IPS DF 6.9 (cell line): ENCODE data around the gene TNNI3.
A peak's percentile ranks its signal among the peaks of the same experiment; 100 is the strongest.
"Not testable (repeated sequence)": the region's sequence is repeated elsewhere in the genome, so short reads cannot be mapped to it uniquely, and the experiment has no call there.

Experiments used
- DNase-seq: peaks from one replicate; pipeline ENCODE4 v3.0.0-alpha.2; 2013; ENCODE audit warnings: low read depth, low spot score
- H3K27ac ChIP-seq: one replicate; pipeline ENCODE4 v1.5.1; 2013; ENCODE audit warnings: low read length, control low read depth
- H3K27me3 ChIP-seq: 2 replicates; pipeline ENCODE4 v1.6.1; 2013; ENCODE audit warnings: mild to moderate bottlenecking, low read length; ENCODE audit not compliant: control insufficient read depth, insufficient read depth
- H3K36me3 ChIP-seq: 2 replicates; pipeline ENCODE4 v1.6.1; 2013; ENCODE audit warnings: low read length; ENCODE audit not compliant: control insufficient read depth, insufficient read depth
- H3K4me1 ChIP-seq: 2 replicates; pipeline ENCODE4 v1.6.1; 2013; ENCODE audit warnings: low read length; ENCODE audit not compliant: control insufficient read depth, insufficient read depth
- H3K4me3 ChIP-seq: 2 replicates; pipeline ENCODE4 v1.5.1; 2013; ENCODE audit warnings: mild to moderate bottlenecking, low read length
- H3K9me3 ChIP-seq: 2 replicates; pipeline ENCODE4 v1.6.1; 2013; ENCODE audit warnings: low read length, inconsistent platforms; ENCODE audit not compliant: control insufficient read depth, insufficient read depth
- WGBS: extraction: QIAGEN DNeasy Blood & Tissue Kit; methylation state at CpG from one replicate; pipeline ENCODE4 v1.1.7; 2013; ENCODE audit warnings: mixed read lengths, missing lambda C conversion rate; ENCODE audit not compliant: insufficient read length, insufficient coverage; 5-methylcytosine and 5-hydroxymethylcytosine counted together

Gene TNNI3

DNA sequence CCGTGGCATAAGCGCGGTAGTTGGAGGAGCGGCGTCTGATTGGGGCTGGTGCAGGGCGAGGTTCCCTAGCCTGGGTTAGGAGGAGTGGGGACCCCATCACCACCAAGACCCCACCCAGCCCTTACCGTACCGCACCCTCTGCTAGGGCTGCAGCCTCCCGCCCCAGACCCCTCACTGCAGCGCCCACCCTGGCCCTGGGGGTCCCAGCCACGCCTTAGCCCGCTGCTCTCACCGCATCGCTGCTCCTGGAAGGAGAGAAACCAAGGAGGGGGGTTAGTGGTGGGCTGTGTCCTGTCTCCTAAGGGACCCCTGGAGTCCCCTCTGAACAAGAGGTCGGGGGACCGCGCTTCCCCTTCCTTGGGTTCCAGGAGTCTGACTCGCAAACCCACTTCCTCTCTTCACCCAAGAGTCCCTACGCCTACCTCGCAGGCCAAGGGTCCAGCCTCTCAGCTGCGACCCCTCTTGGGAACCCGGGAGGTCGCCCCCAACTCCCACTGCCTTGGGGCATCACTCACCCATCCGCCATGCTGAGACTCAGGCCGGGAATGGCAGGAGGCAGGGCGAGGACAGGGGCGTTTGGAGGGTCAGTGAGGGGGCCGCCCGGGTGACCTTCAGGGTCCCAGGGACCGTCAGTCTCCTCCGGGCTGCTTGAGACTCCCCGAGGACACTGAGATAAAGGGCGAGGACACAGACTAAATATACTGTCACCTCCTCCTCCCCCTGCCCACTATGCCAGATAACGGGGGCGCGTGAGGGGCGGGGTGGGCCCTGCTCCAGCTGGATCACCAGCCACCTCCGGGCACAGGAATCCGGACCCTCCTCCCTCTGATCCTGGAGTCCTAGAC is at the start of gene TNNI3:
TNNI3 (minus strand) TSS at position 669 of the 845 bp plus-strand sequence; CDS start at position 526, 143 bp downstream.
- no peaks in the 10 kb centered on the region for H3K9me3 ChIP-seq
- DNase-seq, result no peak
- no peaks in the 10 kb centered on the region for H3K36me3 ChIP-seq
- H3K4me1 ChIP-seq, result peaks cover 7% of the 10 kb centered on the region
- H3K4me3 ChIP-seq, result peak within 1 kb of the TSS; percentile 48; the same call in 1 of the 2 replicates
- H3K27ac ChIP-seq, result no peak within 1 kb of the TSS
- H3K27me3 ChIP-seq, result no peaks in the 10 kb centered on the region; the same call in 1 of the 2 replicates
- WGBS, result no CpG with 5 or more reads among the region's 39 CpGs

DNA sequence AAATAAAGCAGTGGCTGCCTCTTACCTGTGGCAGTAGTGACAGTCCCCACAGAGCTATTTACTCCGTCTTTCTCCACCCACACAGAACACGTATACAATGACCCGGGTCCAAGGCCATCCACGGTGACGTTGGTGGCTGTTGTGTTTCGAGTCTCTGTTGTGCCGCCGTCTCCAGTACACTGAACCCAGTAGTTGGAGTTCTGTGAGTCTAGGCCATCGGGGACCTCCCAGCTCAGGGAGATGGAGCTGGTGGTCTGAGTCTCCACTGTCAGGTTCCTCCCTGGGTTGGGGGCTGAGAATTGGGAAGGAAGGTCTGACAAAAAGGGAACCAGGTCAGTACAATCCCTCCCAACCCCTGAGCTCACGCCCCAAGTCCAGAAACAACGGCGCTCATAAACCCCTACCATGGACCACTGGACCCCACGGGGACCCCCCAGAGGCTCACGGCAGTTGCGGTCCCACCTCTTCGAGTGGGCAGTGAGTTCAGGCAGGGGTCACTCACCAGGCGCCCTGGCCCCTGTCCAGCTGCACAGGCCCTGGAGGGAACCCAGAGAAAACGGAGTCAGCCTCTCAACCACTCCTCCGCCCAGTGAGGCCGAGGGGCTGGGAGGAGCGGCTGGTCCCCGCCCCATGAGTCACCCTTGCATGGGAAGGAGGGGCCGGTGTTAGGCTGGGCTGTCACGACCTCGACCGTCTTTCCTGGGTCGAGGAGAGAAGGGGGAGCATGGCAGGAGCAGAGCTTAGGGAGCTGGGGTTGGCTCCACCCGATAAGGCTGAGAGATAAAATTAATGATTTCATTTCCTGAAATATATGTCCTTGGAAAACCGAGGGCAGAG is 49.4 kb upstream of the TNNI3 start:
- Histone ChIP-seq H3K36me3 (no peaks in the 10 kb centered on the region), H3K27ac (no peak overlapping the region), H3K4me1 (no peaks in the 10 kb centered on the region), H3K4me3 (no peak overlapping the region), H3K27me3 (no peaks in the 10 kb centered on the region), H3K9me3 (no peaks in the 10 kb centered on the region)
- DNase-seq, result no peak
- no CpG with 5 or more reads among the region's 29 CpGs for WGBS

DNA sequence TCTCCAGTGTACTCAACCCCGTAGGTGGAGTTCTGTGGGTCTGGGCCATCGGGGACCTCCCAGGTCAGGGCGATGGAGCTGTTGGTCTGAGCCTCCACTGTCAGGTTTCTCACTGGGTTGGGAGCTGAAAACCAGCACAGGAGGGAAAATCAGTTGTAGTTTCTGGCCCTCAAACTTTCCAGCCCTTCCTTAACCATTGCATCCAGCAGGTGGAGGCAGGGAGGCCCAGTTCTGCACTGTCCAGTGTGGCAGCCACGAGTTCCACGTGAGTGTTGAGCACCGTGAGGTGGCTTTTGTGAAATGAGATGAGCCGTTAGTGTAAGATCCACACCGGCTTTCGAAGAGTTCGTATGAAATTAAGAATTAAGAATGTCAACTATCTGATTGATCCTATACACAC is 44.7 kb upstream of the TNNI3 start:
- not testable (repeated sequence) for H3K27ac ChIP-seq, H3K9me3 ChIP-seq, H3K36me3 ChIP-seq, H3K27me3 ChIP-seq, H3K4me3 ChIP-seq, DNase-seq, H3K4me1 ChIP-seq
- WGBS, result no CpG with 5 or more reads among the region's 10 CpGs

DNA sequence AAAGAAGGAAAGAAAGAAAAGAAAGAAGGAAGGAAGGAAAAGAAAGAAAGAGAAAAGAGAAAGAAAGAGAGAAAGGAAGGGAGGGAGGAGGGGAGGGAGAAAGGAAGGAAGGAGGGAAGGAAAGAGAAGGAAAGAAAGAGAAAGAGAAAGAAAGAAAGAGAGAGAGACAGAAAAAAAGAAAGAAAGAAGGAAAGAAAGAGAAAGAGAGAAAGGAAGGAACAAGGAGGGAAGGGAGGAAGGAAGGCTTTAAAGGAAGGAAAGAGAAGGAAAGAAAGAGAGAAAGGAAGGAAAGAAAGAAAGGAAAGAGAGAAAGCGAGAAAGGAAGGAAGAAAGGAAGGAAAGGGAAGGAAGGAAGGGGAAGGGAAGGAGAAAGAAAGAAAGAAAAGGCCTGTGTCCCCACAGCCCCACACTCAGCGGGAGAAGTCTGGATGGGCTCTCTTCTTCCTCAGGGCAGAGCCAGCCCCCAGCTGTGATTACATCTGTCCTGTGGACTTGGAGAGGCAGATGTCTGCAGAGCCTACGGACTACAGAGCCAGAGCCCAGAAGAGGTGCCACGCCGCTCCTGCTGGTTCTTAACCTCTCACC is 42.2 kb upstream of the TNNI3 start:
- no peaks in the 10 kb centered on the region for H3K9me3 ChIP-seq
- no peaks in the 10 kb centered on the region for H3K27me3 ChIP-seq
- DNase-seq, result no peak
- no peaks in the 10 kb centered on the region for H3K36me3 ChIP-seq
- 100% methylated on average over 1 of the region's 5 CpGs for WGBS
- H3K27ac ChIP-seq, result no peak overlapping the region
- H3K4me3 ChIP-seq, result no peak overlapping the region
- no peaks in the 10 kb centered on the region for H3K4me1 ChIP-seq

DNA sequence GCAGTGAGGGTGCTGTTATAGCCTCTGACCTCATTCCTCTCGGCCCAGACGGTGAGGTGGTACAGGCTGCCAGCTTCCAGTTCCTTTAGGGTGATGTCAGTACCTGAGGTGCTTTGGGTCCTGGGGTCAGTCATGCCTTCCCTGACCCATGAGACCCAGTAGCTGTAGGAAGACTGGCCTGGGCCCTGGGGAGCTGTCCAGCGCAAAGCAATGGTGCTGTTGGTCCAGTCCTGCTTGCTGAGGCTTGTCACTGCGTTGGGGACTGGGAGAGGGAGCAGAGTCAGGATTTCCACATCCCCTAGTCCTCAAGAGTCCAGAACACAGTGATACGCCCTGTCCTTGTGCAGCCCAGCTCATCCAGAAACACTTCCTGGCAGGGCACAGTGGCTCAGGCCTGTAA is 41.1 kb upstream of the TNNI3 start:
- Histone ChIP-seq H3K4me1 (no peaks in the 10 kb centered on the region), H3K27me3 (no peaks in the 10 kb centered on the region), H3K4me3 (no peak overlapping the region), H3K9me3 (no peaks in the 10 kb centered on the region), H3K27ac (no peak overlapping the region), H3K36me3 (no peaks in the 10 kb centered on the region)
- DNase-seq, result no peak
- no CpG with 5 or more reads among the region's 5 CpGs for WGBS

DNA sequence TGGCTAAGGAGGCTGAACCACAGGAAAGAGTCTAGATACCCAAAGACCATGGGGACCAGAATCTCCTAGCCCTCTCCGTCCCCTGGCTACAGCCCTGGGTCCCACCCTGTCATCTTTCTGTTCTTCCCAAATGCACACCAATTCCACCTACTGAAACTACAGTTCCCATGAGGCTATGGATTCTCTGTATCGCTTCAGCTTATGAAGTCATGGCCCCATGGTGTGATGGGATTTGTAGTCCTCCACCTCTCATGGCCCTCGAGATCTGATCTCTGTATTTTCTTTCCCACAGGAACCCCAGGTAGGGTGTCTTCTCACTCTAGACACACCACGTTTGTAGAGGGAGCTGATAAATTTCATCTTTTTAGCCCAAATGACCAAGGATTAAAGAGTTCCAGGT is 40.0 kb upstream of the TNNI3 start:
- Histone ChIP-seq H3K27me3 (no peaks in the 10 kb centered on the region), H3K4me1 (no peaks in the 10 kb centered on the region), H3K36me3 (no peaks in the 10 kb centered on the region), H3K27ac (no peak overlapping the region), H3K9me3 (no peaks in the 10 kb centered on the region), H3K4me3 (no peak overlapping the region)
- no peak for DNase-seq
- no CpG with 5 or more reads among the region's 4 CpGs for WGBS

DNA sequence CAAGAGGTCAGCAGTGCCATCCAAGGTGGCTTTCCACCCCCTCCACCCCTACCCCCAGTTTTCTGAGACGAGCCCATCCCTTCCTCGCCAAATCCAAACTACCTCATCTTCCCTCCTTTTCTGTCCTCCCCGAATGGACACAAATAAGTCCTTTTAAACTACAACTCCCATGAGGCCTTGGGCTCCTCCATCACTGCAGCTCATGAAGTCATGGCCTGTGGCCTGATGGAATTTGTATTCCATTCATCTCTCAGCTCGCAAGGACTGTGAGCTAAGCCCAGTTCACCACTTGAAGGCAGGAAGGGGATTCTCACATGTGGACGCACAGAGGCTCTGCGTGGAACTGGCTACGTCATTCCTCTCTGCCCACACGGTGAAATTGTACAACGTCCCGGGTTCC is 39.3 kb upstream of the TNNI3 start:
- 100% methylated on average over 1 of the region's 10 CpGs for WGBS

DNA sequence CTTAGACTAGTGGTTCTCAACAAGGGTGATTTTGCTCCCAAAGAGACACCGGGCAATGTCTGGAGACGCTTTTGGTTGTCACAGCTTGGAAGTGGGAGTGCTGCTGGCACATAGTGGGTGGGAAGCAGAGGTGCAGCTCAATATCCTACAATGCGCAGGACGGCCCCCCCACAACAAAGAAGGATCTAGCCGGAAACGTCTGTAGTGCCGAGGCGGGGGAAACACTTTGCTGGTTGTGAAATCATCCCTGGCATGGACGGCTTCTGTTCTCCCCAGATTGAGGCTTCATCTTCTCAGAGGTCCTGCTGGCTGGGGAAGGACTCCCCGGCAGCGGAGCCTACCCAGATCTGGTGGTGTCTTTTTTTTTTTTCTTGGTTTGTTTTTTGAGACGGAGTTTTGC is 35.9 kb upstream of the TNNI3 start:
- H3K9me3 ChIP-seq, result no peaks in the 10 kb centered on the region
- no peak overlapping the region for H3K27ac ChIP-seq
- DNase-seq, result no peak
- H3K4me3 ChIP-seq, result no peak overlapping the region
- H3K27me3 ChIP-seq, result no peaks in the 10 kb centered on the region
- no peaks in the 10 kb centered on the region for H3K36me3 ChIP-seq
- no CpG with 5 or more reads among the region's 12 CpGs for WGBS
- H3K4me1 ChIP-seq, result no peaks in the 10 kb centered on the region

More for the DNA sequence above, 39.3 kb upstream of the TNNI3 start:
- Histone ChIP-seq H3K4me1 (no peaks in the 10 kb centered on the region), H3K9me3 (no peaks in the 10 kb centered on the region), H3K27me3 (no peaks in the 10 kb centered on the region), H3K36me3 (no peaks in the 10 kb centered on the region), H3K27ac (no peak overlapping the region), H3K4me3 (no peak overlapping the region)
- DNase-seq, result no peak

DNA sequence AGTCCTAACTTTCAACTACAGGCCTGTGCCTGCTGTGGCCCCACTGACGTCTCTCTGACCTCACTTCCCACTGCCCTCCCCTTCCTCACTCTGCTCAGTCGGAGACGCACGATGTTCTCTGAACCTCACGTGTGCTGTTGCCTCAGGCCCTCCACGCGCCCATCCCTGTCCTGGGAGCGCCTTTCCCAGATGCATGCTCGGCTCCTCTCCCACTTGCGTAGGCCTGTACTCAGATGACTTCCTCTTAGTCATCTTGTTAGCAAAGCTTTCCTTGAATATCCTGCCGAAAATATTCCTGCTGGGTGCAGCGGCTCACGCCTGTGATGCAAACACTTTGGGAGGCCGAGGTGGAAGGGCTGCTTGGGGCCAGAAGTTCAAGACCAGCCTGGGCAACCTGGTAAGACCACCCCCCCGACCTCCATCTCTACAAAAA is 31.9 kb upstream of the TNNI3 start:
- WGBS, result no CpG with 5 or more reads among the region's 15 CpGs
- H3K27ac ChIP-seq, result no peak overlapping the region
- H3K4me3 ChIP-seq, result no peak overlapping the region
- H3K4me1 ChIP-seq, result no peaks in the 10 kb centered on the region
- no peaks in the 10 kb centered on the region for H3K36me3 ChIP-seq
- DNase-seq, result no peak
- no peaks in the 10 kb centered on the region for H3K27me3 ChIP-seq
- no peaks in the 10 kb centered on the region for H3K9me3 ChIP-seq

DNA sequence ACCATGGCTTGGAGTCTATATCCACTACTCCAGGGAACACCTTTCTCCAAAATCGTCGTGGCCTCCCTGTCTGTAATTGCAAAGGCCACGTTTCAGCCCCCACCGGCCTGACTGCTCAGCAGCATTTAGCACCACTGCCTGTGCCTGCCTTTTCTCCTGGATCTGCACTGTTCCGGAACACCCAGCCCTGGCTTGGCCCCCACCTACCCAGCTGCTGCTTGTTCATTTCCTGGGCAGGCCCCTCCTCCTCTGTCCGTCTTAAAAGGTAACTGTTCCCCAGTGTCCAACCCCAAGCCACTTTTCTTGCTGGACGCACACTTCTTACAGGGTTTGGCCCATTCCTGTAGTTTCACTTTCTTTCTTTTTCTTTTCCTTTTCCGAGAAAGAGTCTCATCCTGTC is 31.1 kb upstream of the TNNI3 start:
- DNase-seq, result no peak

More for the DNA sequence above, 31.1 kb upstream of the TNNI3 start:
- Histone ChIP-seq H3K4me1 (no peaks in the 10 kb centered on the region), H3K27ac (no peak overlapping the region), H3K36me3 (no peaks in the 10 kb centered on the region), H3K9me3 (no peaks in the 10 kb centered on the region), H3K27me3 (no peaks in the 10 kb centered on the region), H3K4me3 (no peak overlapping the region)
- WGBS, result no CpG with 5 or more reads among the region's 8 CpGs
